Measurements from ENCODE around the gene DISP3. TPM values are rescaled to one million over a fixed set of nuclear protein-coding genes. Genes with fewer than 3 reads are reported as not detected.

The DISP3 gene
- total and polyA plus RNA-seq, 2 of the 13 experiments (the other 11 are each of a cell fraction or from before 2014, with no cell fraction given), result 0.08 to 0.13 TPM

DNA sequence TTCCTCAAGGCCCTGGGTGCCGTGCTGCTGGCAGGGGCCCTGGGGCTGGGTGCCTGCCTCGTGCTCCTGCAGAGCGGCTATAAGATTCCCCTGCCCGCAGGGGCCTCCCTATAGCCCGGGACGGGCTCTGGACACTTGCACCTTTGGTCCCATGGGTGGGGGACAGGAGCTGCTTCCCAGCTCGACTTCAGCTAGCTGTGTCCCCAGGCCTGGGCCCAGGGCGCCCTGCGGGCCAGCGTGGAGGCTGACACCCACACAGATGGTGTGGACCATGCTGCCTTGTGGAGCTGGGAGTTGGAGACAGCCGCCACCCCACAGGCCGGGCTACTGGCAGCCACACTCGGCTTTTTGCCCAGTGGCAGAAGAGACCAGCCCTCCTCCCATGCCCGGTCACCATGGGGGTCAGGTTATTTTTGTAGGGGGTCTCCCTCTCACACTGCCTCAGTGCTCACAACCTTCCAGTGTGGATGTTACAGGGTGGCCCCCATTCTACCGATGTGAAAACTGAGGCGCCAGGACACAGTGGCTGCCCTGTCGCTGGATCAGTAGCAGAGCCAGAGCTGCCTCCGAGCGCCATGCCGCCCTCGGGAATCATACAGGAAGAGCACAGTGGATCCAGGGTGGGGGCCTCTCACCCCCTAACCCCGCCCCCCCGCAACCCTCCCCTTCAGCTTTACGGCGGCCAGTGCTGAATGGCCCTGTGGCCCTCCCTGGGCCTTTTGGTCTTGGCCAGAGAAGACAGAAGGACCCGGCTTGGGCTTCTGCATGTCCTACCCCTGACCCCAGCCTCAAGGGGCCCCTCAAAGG, 57.8 kb downstream of the DISP3 start:
- FAIRE-seq (no peak), DNase-seq (ENCODE audit: low spot score) (no peak), ATAC-seq (no peak)
- intact Hi-C loops (cut with micrococcal nuclease; ENCODE audit: unreplicated experiment) (no loop called here), in situ Hi-C loops (cut with HindIII; ENCODE audit: extremely low pct_ligation_motif_present, low pct_unique_long_range_greater_than_20kb) (no loop called here)
- BruUV-seq (replicated peaks), result no TSS peak
- no peak overlapping the region for H3K4me3 ChIP-seq (replicated peaks in 1 of 3; ENCODE audit: insufficient read depth in 1 of 3, low read depth in 2 of 3, low read length in 3 of 3)
- no CpG with 5 or more reads among the region's 26 CpGs for WGBS (ENCODE audit: low lambda C conversion rate)
- H3K4me1 ChIP-seq (ENCODE audit: insufficient read depth, low read length), result no peaks in the 10 kb centered on the region
- POLR2A ChIA-PET, result no interaction called here
- no peak overlapping the region for H3K4me2 ChIP-seq (ENCODE audit: low read depth, low read length)
- H3K27ac ChIP-seq (ENCODE audit: extremely low read length, insufficient read depth, low read length), result no peak overlapping the region
- no peaks in the 10 kb centered on the region for H3K36me3 ChIP-seq (replicated peaks in 1 of 2; ENCODE audit: control insufficient read depth in 1 of 2, insufficient read depth in 2 of 2, low read length in 2 of 2)
- no peaks in the 10 kb centered on the region for H3K9me3 ChIP-seq (ENCODE audit: low read length)
- no peaks in the 10 kb centered on the region for H3K79me2 ChIP-seq (ENCODE audit: insufficient read depth, low read length)
- H4K20me1 ChIP-seq (ENCODE audit: insufficient read depth, low read length), result no peaks in the 10 kb centered on the region
- H3K9ac ChIP-seq (ENCODE audit: insufficient read depth, low read depth, low read length), result no peak overlapping the region
- CTCF ChIA-PET (ENCODE audit: low intra/inter-chr PET ratio, low total read pairs), result no interaction called here
- peaks cover 1 to 42% of the 10 kb centered on the region in 2 experiments; a peak in 2 of 5 replicates for H3K27me3 ChIP-seq (ENCODE audit: control insufficient read depth in 1 of 2, insufficient read depth in 2 of 2, low read length in 2 of 2)
- no peak overlapping the region for H2AFZ ChIP-seq (ENCODE audit: low read length)
- TF ChIP-seq ZBTB14 (CRISPR knock-in tag; IDR thresholded peaks at IDR 0.05) (no peak), ZNF138 (CRISPR knock-in tag; IDR thresholded peaks at IDR 0.05; ENCODE audit: low read depth) (no peak), IKZF4 (CRISPR knock-in tag; IDR thresholded peaks at IDR 0.05; ENCODE audit: borderline replicate concordance, low read depth, not compliant biosample characterization) (no peak), ZBTB1 (CRISPR knock-in tag; IDR thresholded peaks at IDR 0.05; ENCODE audit: borderline replicate concordance) (no peak), RFXAP (CRISPR knock-in tag; IDR thresholded peaks at IDR 0.05; ENCODE audit: borderline replicate concordance) (no peak), ZNF616 (CRISPR knock-in tag; IDR thresholded peaks at IDR 0.05; ENCODE audit: low read depth) (no peak), PHF5A (CRISPR knock-in tag; IDR thresholded peaks at IDR 0.05; ENCODE audit: low read depth, unreplicated experiment) (no peak), KLF11 (CRISPR knock-in tag; IDR thresholded peaks at IDR 0.05) (no peak), BORCS8-MEF2B (CRISPR knock-in tag; IDR thresholded peaks at IDR 0.05) (no peak), NCOA5 (CRISPR knock-in tag; IDR thresholded peaks at IDR 0.05) (no peak)
- TF ChIP-seq, protein P1, sequence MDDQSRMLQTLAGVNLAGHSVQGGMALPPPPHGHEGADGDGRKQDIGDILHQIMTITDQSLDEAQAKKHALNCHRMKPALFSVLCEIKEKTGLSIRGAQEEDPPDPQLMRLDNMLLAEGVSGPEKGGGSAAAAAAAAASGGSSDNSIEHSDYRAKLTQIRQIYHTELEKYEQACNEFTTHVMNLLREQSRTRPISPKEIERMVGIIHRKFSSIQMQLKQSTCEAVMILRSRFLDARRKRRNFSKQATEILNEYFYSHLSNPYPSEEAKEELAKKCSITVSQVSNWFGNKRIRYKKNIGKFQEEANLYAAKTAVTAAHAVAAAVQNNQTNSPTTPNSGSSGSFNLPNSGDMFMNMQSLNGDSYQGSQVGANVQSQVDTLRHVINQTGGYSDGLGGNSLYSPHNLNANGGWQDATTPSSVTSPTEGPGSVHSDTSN (CRISPR knock-in tag; IDR thresholded peaks at IDR 0.05; ENCODE audit: borderline replicate concordance), result no peak
- TF ChIP-seq, protein P2, sequence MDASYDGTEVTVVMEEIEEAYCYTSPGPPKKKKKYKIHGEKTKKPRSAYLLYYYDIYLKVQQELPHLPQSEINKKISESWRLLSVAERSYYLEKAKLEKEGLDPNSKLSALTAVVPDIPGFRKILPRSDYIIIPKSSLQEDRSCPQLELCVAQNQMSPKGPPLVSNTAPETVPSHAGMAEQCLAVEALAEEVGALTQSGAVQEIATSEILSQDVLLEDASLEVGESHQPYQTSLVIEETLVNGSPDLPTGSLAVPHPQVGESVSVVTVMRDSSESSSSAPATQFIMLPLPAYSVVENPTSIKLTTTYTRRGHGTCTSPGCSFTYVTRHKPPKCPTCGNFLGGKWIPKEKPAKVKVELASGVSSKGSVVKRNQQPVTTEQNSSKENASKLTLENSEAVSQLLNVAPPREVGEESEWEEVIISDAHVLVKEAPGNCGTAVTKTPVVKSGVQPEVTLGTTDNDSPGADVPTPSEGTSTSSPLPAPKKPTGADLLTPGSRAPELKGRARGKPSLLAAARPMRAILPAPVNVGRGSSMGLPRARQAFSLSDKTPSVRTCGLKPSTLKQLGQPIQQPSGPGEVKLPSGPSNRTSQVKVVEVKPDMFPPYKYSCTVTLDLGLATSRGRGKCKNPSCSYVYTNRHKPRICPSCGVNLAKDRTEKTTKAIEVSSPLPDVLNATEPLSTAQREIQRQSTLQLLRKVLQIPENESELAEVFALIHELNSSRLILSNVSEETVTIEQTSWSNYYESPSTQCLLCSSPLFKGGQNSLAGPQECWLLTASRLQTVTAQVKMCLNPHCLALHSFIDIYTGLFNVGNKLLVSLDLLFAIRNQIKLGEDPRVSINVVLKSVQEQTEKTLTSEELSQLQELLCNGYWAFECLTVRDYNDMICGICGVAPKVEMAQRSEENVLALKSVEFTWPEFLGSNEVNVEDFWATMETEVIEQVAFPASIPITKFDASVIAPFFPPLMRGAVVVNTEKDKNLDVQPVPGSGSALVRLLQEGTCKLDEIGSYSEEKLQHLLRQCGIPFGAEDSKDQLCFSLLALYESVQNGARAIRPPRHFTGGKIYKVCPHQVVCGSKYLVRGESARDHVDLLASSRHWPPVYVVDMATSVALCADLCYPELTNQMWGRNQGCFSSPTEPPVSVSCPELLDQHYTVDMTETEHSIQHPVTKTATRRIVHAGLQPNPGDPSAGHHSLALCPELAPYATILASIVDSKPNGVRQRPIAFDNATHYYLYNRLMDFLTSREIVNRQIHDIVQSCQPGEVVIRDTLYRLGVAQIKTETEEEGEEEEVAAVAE (CRISPR knock-in tag; IDR thresholded peaks at IDR 0.05; ENCODE audit: borderline replicate concordance), result no peak
- TF ChIP-seq, protein P3, sequence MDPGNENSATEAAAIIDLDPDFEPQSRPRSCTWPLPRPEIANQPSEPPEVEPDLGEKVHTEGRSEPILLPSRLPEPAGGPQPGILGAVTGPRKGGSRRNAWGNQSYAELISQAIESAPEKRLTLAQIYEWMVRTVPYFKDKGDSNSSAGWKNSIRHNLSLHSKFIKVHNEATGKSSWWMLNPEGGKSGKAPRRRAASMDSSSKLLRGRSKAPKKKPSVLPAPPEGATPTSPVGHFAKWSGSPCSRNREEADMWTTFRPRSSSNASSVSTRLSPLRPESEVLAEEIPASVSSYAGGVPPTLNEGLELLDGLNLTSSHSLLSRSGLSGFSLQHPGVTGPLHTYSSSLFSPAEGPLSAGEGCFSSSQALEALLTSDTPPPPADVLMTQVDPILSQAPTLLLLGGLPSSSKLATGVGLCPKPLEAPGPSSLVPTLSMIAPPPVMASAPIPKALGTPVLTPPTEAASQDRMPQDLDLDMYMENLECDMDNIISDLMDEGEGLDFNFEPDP (CRISPR knock-in tag; conservative IDR thresholded peaks at IDR 0.05), result no peak

Measured in HepG2 (cell line).